HG03159 (cell line): ENCODE measurements around the gene RNF26.
"Not testable (repeated sequence)": the region's sequence is repeated elsewhere in the genome, so short reads cannot be mapped to it uniquely, and the experiment has no call there.

Experiments used
- ATAC-seq: cut with Tn5 transposase; IDR thresholded peaks from one replicate; pipeline ENCODE4 v1.9.1; 2021; ENCODE audit warnings: mild to moderate bottlenecking, moderate library complexity; ENCODE audit not compliant: unreplicated experiment

The RNF26 gene

DNA sequence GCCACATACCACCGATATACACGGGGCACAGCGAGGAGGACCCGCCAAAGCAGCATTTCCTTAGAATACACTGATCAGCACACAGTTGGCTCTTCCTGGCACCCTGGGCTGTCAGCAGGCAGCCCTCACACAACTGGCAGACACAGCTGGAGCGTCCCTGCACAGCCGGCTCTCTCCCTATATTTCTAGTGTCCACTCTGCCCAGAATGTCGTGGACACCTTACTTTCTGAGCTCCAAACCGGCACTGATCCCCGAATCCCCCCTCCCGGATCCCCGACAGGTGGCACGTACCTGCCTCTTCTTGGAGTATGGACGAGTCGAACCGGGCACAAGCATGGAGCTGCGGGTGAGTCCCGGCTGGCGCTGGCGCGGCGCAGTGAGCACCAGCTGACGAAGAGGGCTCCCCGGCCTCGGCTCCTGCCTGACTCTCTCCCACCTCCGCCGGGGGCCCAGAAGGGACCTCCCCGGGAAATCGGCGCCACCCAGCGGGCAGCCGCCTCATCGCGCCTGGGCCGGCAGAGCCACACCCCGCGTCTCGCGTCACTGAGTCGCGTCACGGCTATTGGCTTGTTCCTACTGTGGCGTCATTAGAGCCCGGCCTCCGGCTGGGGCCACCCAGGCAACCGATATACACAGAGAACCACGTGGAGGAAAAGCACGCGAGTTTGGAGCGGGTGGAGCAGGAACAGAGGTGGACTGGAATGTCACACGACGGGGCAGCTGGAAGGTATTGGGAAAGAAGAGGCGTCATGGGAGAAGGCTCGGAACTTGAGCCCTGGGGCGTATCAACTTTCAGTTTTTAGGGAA lies 47.1 kb downstream of the RNF26 start, which contains the start of gene USP2:
TSS of gene USP2 (minus strand) at position 510 of the 808 bp plus-strand sequence. CDS start 8,210 bp downstream, outside the sequence.
- peak; percentile 97 for ATAC-seq

GRCh38 chr11:119382101-119382500 lies 47.8 kb downstream of the RNF26 start:
- ATAC-seq = no peak

GRCh38 chr11:119382513-119382912 lies 48.2 kb downstream of the RNF26 start:
- not testable (repeated sequence) for ATAC-seq

GRCh38 chr11:119384332-119384731 lies 50.0 kb downstream of the RNF26 start:
- ATAC-seq = no peak
